Osteocyte (in vitro differentiated cells): Measurements from ENCODE around the gene GJB3. TPM values are rescaled to one million over a fixed set of nuclear protein-coding genes. Genes with fewer than 3 reads are reported as not detected.

Experiments used
- DNase-seq: peaks from one replicate; pipeline ENCODE4 v3.0.0; 2021; ENCODE audit warnings: mixed read lengths; ENCODE audit not compliant: unreplicated experiment; ENCODE audit errors: extremely low spot score
- H3K27ac Mint-ChIP-seq: one replicate; pipeline ENCODE4 v1.8.0; 2021; ENCODE audit warnings: mild to moderate bottlenecking, mixed read lengths; ENCODE audit not compliant: unreplicated experiment
- H3K27me3 Mint-ChIP-seq: one replicate; pipeline ENCODE4 v1.8.0; 2021; ENCODE audit warnings: mixed read lengths; ENCODE audit not compliant: unreplicated experiment
- H3K36me3 Mint-ChIP-seq: one replicate; pipeline ENCODE4 v1.8.0; 2021; ENCODE audit warnings: mixed read lengths; ENCODE audit not compliant: unreplicated experiment
- H3K4me1 Mint-ChIP-seq: one replicate; pipeline ENCODE4 v1.8.0; 2021; ENCODE audit warnings: mixed read lengths; ENCODE audit not compliant: unreplicated experiment
- H3K4me3 Mint-ChIP-seq: one replicate; pipeline ENCODE4 v1.8.0; 2021; ENCODE audit warnings: mild to moderate bottlenecking, moderate library complexity, mixed read lengths; ENCODE audit not compliant: unreplicated experiment
- H3K9me3 Mint-ChIP-seq: one replicate; pipeline ENCODE4 v1.8.0; 2021; ENCODE audit warnings: mixed read lengths; ENCODE audit not compliant: unreplicated experiment
- total RNA-seq: library from RNA; stranded (reverse); gene quantifications from 2 replicates; pipeline ENCODE4 v1.2.1, GENCODE V29; 2021
- TF ChIP-seq, protein P1 (sequence below): fragments of 200-600 bp; sonication (generic); IDR thresholded peaks from 2 replicates; pipeline ENCODE4 v1.5.0; 2021; ENCODE audit warnings: antibody characterized with exemption, mild to moderate bottlenecking, moderate library complexity

GJB3 gene
- total RNA-seq, 1 donor from 2014 or later = not detected

DNA sequence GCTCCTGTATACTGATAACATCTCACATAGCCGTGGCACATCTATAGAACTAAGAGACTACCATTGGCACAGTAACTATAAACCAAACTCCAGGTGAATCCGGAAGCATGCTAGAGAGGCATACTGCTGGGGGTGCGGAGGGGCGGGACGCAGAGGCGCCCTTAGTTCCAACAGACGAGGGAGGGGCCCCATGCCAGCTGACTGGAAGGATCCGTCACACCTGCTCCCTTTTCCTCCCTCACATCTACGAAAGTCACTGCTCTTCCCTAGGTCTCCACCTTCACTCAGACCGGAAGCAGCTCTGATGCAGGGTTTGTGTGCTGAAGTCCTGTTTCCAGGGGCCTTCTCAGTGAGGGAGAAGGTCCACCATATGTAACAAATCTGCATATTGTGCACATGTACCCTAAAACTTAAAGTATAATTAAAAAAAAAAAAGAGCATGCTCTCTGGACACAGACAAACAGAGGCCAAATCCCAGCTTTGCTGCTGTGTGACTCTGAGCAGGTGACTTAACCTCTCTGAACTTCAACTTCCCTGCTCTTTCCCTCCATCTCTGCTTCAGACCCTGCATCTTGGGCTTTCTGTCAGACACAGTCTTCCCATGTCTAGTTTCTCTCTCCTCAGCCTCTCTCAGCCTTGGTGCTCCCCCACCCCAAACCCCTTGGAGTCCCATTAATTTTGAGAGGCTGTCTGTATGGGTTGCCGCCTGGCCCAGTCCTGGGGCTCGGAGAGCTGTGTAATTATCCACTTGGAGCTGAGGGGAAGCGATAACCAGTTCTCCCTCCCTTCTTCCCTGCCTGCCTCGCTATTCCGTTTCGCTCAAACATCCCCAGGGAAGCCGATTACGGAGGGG is 34.0 kb upstream of the GJB3 start:
- Mint-ChIP-seq H3K4me3 (no peak overlapping the region), H3K27me3 (peaks cover 11% of the 10 kb centered on the region), H3K36me3 (no peaks in the 10 kb centered on the region), H3K9me3 (no peaks in the 10 kb centered on the region), H3K4me1 (no peaks in the 10 kb centered on the region), H3K27ac (no peak overlapping the region)
- TF ChIP-seq, protein P1, sequence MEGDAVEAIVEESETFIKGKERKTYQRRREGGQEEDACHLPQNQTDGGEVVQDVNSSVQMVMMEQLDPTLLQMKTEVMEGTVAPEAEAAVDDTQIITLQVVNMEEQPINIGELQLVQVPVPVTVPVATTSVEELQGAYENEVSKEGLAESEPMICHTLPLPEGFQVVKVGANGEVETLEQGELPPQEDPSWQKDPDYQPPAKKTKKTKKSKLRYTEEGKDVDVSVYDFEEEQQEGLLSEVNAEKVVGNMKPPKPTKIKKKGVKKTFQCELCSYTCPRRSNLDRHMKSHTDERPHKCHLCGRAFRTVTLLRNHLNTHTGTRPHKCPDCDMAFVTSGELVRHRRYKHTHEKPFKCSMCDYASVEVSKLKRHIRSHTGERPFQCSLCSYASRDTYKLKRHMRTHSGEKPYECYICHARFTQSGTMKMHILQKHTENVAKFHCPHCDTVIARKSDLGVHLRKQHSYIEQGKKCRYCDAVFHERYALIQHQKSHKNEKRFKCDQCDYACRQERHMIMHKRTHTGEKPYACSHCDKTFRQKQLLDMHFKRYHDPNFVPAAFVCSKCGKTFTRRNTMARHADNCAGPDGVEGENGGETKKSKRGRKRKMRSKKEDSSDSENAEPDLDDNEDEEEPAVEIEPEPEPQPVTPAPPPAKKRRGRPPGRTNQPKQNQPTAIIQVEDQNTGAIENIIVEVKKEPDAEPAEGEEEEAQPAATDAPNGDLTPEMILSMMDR = no peak
- no peak for DNase-seq

GRCh38 chr1:34747638-34747941 is 33.4 kb upstream of the GJB3 start:
- Mint-ChIP-seq H3K27ac (no peak overlapping the region), H3K4me1 (no peaks in the 10 kb centered on the region), H3K4me3 (no peak overlapping the region), H3K9me3 (no peaks in the 10 kb centered on the region), H3K36me3 (no peaks in the 10 kb centered on the region), H3K27me3 (peaks cover 6% of the 10 kb centered on the region)
- DNase-seq = no peak
- TF ChIP-seq, protein P1 = no peak

- H3K27ac Mint-ChIP-seq = no peak overlapping the region
- no peak overlapping the region for H3K4me3 Mint-ChIP-seq
- TF ChIP-seq, protein P1 = no peak
- peaks cover 5% of the 10 kb centered on the region for H3K9me3 Mint-ChIP-seq
- H3K36me3 Mint-ChIP-seq = no peaks in the 10 kb centered on the region
- H3K27me3 Mint-ChIP-seq = peaks cover 6% of the 10 kb centered on the region
- DNase-seq = no peak
- no peaks in the 10 kb centered on the region for H3K4me1 Mint-ChIP-seq
Measured at GRCh38 chr1:34749992-34750391, 31.0 kb upstream of the GJB3 start.

- H3K9me3 Mint-ChIP-seq = peaks cover 5% of the 10 kb centered on the region
- H3K4me1 Mint-ChIP-seq = no peaks in the 10 kb centered on the region
- H3K36me3 Mint-ChIP-seq = no peaks in the 10 kb centered on the region
- TF ChIP-seq, protein P1 = no peak
- H3K4me3 Mint-ChIP-seq = no peak overlapping the region
- no peak overlapping the region for H3K27ac Mint-ChIP-seq
- no peak for DNase-seq
- H3K27me3 Mint-ChIP-seq = peaks cover 6% of the 10 kb centered on the region
Measured at GRCh38 chr1:34750610-34751009, 30.4 kb upstream of the GJB3 start.

DNA sequence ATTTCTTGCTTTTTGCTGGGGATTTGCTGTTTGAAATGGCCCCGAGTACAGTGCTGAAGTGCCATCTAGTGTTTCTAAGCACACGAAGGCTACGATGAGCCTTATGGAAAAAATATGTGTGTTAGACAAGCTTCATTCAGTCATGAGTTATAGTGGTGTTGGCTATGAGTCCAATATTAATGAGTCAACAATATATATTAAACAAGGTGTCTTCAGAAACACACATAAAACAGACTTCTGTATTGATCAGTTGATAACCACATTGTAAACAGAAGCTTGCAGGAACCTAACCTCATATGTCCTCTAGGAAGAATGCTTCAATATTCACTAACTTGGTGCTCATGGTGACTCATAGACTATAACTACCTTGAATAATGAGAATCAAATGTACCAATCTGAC is 27.9 kb upstream of the GJB3 start:
- Mint-ChIP-seq H3K9me3 (peaks cover 5% of the 10 kb centered on the region), H3K4me1 (no peaks in the 10 kb centered on the region), H3K27ac (no peak overlapping the region), H3K36me3 (no peaks in the 10 kb centered on the region), H3K4me3 (no peak overlapping the region), H3K27me3 (peaks cover 4% of the 10 kb centered on the region)
- TF ChIP-seq, protein P1 = no peak
- DNase-seq = no peak
